ENCODE results near the gene UFD1. TPM values are rescaled to one million over a fixed set of nuclear protein-coding genes. Genes with fewer than 3 reads are reported as not detected.

UFD1 gene
- total RNA-seq, 2 experiments from 2014 or later, result 65.0 to 78.0 TPM

- POLR2A ChIA-PET, result interaction anchor here (0.6 to 6.8 kb wide), 14 partner anchors 10 to 287 kb away, joined by 3 to 109 read pairs (median 4); partner anchors contain the start of genes C22orf39, CDC45 and ESS2
- H3K9me3 Mint-ChIP-seq, result no peaks in the 10 kb centered on the region
- peak; percentile 36 for DNase-seq
- H3K27ac Mint-ChIP-seq, result peak overlapping the region; percentile 90
- peaks cover 48% of the 10 kb centered on the region for H3K36me3 Mint-ChIP-seq (ENCODE audit: low read depth)
- H3K4me1 Mint-ChIP-seq (ENCODE audit: low read depth), result peaks cover 48% of the 10 kb centered on the region
- ATAC-seq, result no peak
- H3K4me3 Mint-ChIP-seq, result peak overlapping the region; percentile 91
- CTCF ChIA-PET, result interaction anchor here (1.0 kb wide), 1 partner anchor 14 kb away, joined by 4 read pairs; no protein-coding TSS in a partner anchor
- TF ChIP-seq, protein P1, sequence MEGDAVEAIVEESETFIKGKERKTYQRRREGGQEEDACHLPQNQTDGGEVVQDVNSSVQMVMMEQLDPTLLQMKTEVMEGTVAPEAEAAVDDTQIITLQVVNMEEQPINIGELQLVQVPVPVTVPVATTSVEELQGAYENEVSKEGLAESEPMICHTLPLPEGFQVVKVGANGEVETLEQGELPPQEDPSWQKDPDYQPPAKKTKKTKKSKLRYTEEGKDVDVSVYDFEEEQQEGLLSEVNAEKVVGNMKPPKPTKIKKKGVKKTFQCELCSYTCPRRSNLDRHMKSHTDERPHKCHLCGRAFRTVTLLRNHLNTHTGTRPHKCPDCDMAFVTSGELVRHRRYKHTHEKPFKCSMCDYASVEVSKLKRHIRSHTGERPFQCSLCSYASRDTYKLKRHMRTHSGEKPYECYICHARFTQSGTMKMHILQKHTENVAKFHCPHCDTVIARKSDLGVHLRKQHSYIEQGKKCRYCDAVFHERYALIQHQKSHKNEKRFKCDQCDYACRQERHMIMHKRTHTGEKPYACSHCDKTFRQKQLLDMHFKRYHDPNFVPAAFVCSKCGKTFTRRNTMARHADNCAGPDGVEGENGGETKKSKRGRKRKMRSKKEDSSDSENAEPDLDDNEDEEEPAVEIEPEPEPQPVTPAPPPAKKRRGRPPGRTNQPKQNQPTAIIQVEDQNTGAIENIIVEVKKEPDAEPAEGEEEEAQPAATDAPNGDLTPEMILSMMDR (IDR thresholded peaks at IDR 0.05), result no peak
- intact Hi-C loops (cut with micrococcal nuclease), result no loop called here
- H3K27me3 Mint-ChIP-seq, result no peaks in the 10 kb centered on the region
These were observed 48.0 kb downstream of the UFD1 start for GRCh38 chr22:19430890-19431541.

GRCh38 chr22:19429950-19430889 lies 48.8 kb downstream of the UFD1 start:
- H3K27ac Mint-ChIP-seq, result peak overlapping the region; percentile 90
- peaks cover 44% of the 10 kb centered on the region for H3K36me3 Mint-ChIP-seq (ENCODE audit: low read depth)
- peak overlapping the region; percentile 91 for H3K4me3 Mint-ChIP-seq
- ChIA-PET POLR2A (interaction anchor here (1.0 to 6.8 kb wide), 7 partner anchors 9 to 50 kb away, joined by 3 to 109 read pairs (median 7); partner anchors contain the start of genes C22orf39 and CDC45), CTCF (no interaction called here)
- ATAC-seq (peak; percentile 6), DNase-seq (peak; percentile 65)
- no peaks in the 10 kb centered on the region for H3K9me3 Mint-ChIP-seq
- intact Hi-C loops (cut with micrococcal nuclease), result no loop called here
- H3K4me1 Mint-ChIP-seq (ENCODE audit: low read depth), result peaks cover 50% of the 10 kb centered on the region
- TF ChIP-seq, protein P1 (IDR thresholded peaks at IDR 0.05), result no peak
- no peaks in the 10 kb centered on the region for H3K27me3 Mint-ChIP-seq

- intact Hi-C loops (cut with micrococcal nuclease), result no loop called here
- peaks cover 14% of the 10 kb centered on the region for H3K36me3 Mint-ChIP-seq (ENCODE audit: low read depth)
- TF ChIP-seq, protein P1 (IDR thresholded peaks at IDR 0.05), result no peak
- DNase-seq, result no peak
- ChIA-PET POLR2A (interaction anchor here (0.6 kb wide), 2 partner anchors 8 to 54 kb away, joined by 3 read pairs; no protein-coding TSS in a partner anchor), CTCF (no interaction called here)
- no peaks in the 10 kb centered on the region for H3K27me3 Mint-ChIP-seq
- peaks cover 73% of the 10 kb centered on the region for H3K4me1 Mint-ChIP-seq (ENCODE audit: low read depth)
- no peaks in the 10 kb centered on the region for H3K9me3 Mint-ChIP-seq
- no peak for ATAC-seq
- peak overlapping the region; percentile 48 for H3K27ac Mint-ChIP-seq
- no peak overlapping the region for H3K4me3 Mint-ChIP-seq
These were observed 54.9 kb downstream of the UFD1 start for GRCh38 chr22:19424186-19424500.

- TF ChIP-seq, protein P1 (IDR thresholded peaks at IDR 0.05), result no peak
- intact Hi-C loops (cut with micrococcal nuclease), result no loop called here
- peaks cover 74% of the 10 kb centered on the region for H3K4me1 Mint-ChIP-seq (ENCODE audit: low read depth)
- ChIA-PET CTCF (interaction anchor here (0.7 kb wide), 1 partner anchor 207 kb away, joined by 3 read pairs; no protein-coding TSS in a partner anchor), POLR2A (interaction anchor here (1.7 to 4.6 kb wide), 2 partner anchors 10 to 21 kb away, joined by 5 to 51 read pairs; partner anchors contain the start of genes HIRA and MRPL40)
- peaks cover 10% of the 10 kb centered on the region for H3K36me3 Mint-ChIP-seq (ENCODE audit: low read depth)
- no peak overlapping the region for H3K4me3 Mint-ChIP-seq
- H3K27me3 Mint-ChIP-seq, result no peaks in the 10 kb centered on the region
- no peak for ATAC-seq
- DNase-seq, result no peak
- no peaks in the 10 kb centered on the region for H3K9me3 Mint-ChIP-seq
- peak overlapping the region; percentile 78 for H3K27ac Mint-ChIP-seq
These were observed 56.3 kb downstream of the UFD1 start for GRCh38 chr22:19422440-19423301.

All from activated CD8-positive, alpha-beta T cell treated with anti-CD3 and anti-CD28 coated beads for 36 hours (primary cell).